Choroid plexus epithelial cell (primary cell): Measurements from ENCODE around the gene PCDH1.

ENCODE experiments used
- DNase-seq: peaks from one replicate; pipeline ENCODE4 v3.0.0-alpha.2; 2010; ENCODE audit warnings: low read depth
- H3K4me3 ChIP-seq: 2 replicates; pipeline ENCODE4 v1.5.1; 2011; ENCODE audit warnings: low read depth, mild to moderate bottlenecking, control low read depth, low read length, moderate library complexity
- TF ChIP-seq, protein P1 (sequence below): conservative IDR thresholded peaks from 2 replicates; pipeline ENCODE4 v1.5.1; 2011; ENCODE audit warnings: low read depth, mild to moderate bottlenecking, control low read depth, inconsistent platforms, low read length, moderate library complexity

The PCDH1 gene

DNA sequence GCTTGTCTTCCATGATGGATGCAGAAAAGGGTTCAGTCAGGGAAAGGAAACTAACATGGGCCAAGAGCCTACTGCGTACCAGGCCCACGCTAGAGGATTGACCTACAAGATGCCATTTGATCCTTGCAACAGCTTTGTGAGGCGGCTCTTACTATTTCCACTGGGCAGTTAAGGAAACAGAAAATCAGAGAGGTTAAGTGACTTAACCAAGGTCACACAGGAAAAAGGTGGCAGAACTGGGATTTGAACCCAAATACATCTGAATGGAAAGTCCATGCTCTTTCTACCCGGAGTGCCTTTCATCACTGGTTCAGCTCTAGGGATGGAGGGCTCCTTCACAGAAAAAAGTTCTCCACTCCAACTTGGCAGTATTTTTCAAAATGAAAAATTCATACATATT lies 50.0 kb downstream of the PCDH1 start:
- TF ChIP-seq, protein P1, sequence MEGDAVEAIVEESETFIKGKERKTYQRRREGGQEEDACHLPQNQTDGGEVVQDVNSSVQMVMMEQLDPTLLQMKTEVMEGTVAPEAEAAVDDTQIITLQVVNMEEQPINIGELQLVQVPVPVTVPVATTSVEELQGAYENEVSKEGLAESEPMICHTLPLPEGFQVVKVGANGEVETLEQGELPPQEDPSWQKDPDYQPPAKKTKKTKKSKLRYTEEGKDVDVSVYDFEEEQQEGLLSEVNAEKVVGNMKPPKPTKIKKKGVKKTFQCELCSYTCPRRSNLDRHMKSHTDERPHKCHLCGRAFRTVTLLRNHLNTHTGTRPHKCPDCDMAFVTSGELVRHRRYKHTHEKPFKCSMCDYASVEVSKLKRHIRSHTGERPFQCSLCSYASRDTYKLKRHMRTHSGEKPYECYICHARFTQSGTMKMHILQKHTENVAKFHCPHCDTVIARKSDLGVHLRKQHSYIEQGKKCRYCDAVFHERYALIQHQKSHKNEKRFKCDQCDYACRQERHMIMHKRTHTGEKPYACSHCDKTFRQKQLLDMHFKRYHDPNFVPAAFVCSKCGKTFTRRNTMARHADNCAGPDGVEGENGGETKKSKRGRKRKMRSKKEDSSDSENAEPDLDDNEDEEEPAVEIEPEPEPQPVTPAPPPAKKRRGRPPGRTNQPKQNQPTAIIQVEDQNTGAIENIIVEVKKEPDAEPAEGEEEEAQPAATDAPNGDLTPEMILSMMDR: no peak
- DNase-seq: no peak
- no peak overlapping the region for H3K4me3 ChIP-seq

DNA sequence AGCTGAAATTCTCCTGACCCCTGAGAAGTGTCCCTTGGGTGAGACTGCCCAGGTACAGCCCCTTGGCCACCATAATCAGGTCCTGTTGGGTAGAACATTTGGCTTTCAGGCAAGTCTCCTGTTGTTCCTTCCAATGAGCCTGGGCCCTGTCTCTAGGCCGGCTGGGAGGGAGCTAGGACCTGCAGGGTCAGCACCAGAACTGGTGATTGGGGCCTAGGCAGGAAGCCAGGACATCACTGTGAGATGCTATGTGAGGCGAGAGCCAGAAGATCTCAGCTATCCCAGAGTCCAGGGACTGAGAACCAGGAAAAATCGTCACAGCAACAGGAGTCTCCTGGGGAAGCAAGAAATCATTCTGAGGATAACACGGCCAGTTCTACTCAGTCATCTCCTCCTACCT lies 51.5 kb downstream of the PCDH1 start:
- no peak overlapping the region for H3K4me3 ChIP-seq
- TF ChIP-seq, protein P1: no peak
- no peak for DNase-seq

DNA sequence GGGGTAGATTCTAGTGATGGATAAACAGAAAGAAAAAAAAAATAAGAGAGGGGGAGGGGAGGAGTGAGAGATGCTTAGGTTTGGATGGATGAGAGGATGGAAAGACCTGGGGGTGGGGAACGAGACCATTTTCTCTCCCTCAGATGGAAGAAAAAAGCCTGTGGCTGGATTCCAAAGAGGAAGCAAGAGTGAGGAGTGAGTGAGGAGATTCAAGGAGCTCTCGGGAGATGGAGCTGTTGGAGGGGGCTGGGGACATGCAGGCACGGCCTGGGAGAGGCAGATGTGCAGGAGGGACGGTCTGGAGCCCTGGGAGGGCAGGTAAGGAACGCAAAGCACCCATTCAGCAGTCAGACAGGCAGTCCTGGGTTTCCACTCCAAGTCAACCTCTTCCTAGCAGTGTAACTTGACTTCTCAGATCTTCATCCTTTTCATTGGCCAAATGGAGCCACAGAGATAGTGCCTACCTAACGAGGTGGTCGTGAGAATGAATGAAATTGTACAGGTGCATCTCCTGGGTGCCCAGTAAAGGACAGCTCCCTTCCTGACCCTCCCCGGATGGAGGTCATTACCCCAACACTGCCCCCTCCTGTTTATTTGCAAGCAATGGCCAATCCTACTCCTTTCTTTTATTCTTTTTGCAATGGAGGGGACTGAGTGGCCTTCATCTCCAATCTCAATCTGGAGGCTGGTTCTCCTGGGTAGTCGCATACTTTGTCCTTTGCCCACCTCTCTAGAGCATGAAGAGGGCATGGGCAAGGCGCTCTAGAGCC lies 52.2 kb downstream of the PCDH1 start:
- TF ChIP-seq, protein P1: peak; percentile 45
- no peak overlapping the region for H3K4me3 ChIP-seq
- DNase-seq: peak; percentile 21

DNA sequence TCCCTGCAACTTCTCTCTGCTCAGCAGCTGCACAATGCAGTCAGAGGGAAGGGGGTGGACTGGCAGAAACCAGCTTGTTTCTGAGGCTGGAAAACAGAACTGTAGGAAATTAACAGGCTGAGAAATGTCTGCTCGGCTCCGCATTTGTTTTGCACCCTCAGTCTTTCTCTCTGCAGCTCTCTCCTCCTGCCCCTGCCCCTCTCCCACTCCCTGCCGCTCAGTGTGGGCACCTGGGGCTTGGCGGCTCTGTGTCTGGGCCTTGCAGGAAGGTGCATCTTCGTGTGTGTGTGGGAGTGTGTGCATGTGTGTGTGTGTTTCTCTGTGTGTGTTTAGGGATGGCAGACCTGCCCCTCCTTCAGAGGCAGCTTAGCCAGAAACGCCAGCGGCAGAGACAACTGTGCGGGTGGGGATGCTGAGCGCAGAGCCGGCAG lies 53.0 kb downstream of the PCDH1 start:
- no peak overlapping the region for H3K4me3 ChIP-seq
- TF ChIP-seq, protein P1: no peak
- no peak for DNase-seq

DNA sequence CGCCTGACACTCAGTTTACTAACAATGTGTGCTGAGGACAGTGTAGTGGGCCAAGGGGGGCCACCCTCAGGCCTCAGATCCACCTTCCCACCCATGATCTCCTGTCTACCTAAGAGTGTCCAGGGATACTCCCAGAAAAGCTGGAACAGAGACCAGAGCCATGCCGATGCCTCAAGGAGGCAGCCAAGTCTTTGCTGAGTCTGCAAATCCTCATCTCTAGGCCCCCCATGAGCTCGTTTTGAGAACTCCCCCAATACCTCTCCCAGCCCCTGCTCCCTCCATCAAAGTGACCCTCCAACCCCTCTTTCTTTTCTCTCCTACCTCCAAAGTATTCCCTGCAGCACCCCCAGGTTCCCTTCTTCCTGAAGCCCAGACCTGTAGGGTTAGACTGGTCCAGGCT lies 53.5 kb downstream of the PCDH1 start:
- H3K4me3 ChIP-seq: no peak overlapping the region
- DNase-seq: no peak
- TF ChIP-seq, protein P1: no peak

DNA sequence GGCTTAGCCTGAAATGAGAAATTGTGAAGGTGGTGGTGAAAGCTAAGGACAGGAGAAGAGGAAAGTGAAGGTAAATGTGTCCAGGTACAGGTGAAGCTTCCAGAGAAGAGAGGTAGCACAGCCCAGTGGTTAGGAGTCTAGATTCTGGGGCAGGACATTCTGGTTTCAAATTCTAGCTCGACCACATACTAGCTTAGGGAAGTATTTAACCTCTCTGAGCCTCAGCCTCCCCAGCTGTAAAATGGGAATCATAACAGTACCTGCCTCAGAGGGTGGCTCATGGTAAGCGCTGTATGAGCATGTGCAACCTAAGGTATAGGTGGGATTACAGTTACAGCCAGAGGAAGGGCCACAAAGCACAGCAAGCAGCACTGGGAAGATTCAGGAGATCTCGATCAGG lies 55.2 kb downstream of the PCDH1 start:
- H3K4me3 ChIP-seq: no peak overlapping the region
- DNase-seq: no peak
- TF ChIP-seq, protein P1: no peak

DNA sequence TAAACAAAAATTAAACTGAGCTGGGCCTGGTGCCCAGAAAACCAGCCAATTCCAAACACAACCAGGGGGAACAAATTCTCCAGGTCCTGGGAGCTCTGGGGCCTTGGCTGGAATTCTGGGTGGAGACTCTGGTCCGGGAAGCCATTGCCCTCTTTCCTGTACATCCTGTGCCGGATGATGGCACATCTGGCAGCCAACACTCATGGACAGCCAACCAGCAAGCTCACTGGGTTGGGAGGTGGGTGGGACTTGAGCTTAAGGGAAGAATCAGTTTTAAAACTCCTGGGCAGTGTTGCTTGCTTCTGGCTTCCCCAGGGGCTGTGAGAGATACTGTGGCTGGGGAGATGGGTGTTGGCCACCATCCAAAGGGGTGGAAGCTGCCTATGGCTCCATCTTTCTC lies 56.1 kb downstream of the PCDH1 start:
- peak; percentile 42 for DNase-seq
- TF ChIP-seq, protein P1: no peak
- no peak overlapping the region for H3K4me3 ChIP-seq
